ENCODE results near the gene GOLPH3.
A peak's percentile ranks its signal among the peaks of the same experiment; 100 is the strongest.
"Not testable (repeated sequence)": the region's sequence is repeated elsewhere in the genome, so short reads cannot be mapped to it uniquely, and the experiment has no call there.

GOLPH3 gene

DNA sequence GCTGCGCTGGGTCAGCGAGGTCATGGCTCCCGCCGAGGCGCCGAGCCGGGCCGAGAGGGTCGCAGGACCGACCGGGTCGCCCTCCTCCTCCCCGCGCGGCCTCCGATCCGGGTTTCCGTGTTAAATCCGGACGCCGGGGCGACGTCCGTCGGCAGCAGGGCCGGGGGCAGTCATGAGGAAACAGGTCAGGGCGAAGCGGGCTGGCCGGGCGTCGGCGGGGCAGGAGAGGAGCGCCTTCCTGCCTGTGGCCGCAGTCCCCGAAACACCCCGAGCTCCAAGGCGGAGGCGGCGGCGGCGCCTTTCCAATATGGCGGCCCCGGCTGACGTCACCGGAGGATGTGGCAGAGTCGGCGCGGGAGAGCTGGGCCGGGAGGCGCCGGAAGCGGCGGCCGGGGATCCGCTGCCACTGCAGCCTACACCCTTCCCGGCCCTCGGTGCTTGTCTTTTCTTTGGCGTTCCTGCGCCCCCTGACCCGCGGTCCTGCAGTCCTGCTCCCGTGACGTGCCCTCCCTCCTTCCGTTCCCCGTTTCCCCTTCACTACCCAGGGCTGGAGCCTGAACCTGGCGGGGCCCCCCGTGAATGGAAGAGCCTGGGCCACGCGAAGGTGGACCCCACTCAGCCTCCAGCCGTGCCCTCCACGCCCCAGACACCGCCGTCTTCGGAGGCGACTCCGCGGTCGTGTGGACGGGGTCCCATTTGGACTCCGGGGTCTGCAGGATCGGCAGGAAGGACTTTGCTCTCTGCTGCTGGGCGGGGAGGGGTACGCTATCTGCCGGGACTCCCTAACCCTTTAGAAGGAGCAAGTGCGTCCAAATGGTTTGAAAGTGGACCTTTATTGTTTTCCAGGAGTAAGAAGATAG is at the start of gene GOLPH3:
Gene GOLPH3 (minus strand): TSS at position 309 of the 860 bp plus-strand sequence. CDS start 285 bp downstream, at position 24.
- peak; percentile 92 for DNase-seq

- DNase-seq = no peak
Measured at GRCh38 chr5:32222723-32223470, 48.8 kb upstream of the GOLPH3 start.

- peak; percentile 46 for DNase-seq
Measured at GRCh38 chr5:32217886-32218396, 43.8 kb upstream of the GOLPH3 start.

DNA sequence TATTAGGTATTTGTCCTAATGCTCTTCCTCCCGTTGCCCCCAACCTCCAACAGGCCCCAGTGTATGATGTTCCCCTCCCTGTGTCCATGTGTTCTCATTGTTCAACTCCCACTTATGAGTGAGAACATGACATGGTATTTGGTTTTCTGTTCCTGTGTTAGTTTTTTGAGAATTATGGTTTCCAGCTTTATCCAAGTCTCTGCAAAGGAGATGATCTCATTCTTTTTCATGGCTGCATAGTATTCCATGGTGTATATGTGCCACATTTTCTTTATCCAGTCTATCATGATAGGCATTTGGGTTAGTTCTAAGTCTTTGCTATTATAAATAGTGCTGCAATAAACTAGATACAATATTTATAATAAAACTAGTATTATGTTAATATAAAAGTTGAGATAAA is 40.2 kb upstream of the GOLPH3 start:
- DNase-seq = not testable (repeated sequence)

GRCh38 chr5:32210151-32210550 is 36.0 kb upstream of the GOLPH3 start:
- no peak for DNase-seq

GRCh38 chr5:32208837-32209236 is 34.7 kb upstream of the GOLPH3 start:
- not testable (repeated sequence) for DNase-seq

DNA sequence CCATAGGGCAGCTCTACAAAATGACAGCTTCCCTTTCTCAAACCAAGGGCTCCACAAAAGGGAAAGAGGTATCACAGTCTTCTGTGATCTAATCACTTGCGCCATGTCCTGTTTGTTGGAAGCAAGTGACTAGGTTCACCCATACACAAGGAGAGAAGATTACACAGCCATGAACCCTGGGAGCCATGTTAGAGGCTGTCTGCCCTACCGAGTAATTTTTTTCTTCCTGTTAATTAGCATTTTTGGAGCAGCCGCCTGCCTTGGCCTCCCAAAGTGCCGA is 33.2 kb upstream of the GOLPH3 start:
- no peak for DNase-seq

- DNase-seq = no peak
Measured at GRCh38 chr5:32206509-32207354, 32.6 kb upstream of the GOLPH3 start.

GRCh38 chr5:32206053-32206452 is 31.9 kb upstream of the GOLPH3 start:
- no peak for DNase-seq

DNA sequence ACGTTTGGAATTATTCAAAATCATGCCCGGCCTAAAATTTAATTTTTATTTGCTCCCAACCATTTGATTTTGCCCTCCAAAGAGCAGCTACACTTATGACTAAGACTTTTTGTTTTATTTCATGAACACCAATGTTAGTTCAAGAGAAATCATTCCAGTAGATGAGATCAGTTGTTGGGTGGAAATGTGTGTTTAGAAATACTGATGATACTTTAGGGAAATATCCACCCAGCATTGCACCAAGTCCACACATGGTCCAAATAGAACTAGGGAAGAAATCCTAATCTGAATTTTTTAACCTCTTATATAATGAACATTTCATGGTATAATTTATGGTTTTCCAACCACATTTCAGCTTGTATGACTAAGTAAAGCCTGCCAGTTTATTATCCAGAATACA is 28.3 kb upstream of the GOLPH3 start:
- no peak for DNase-seq

DNA sequence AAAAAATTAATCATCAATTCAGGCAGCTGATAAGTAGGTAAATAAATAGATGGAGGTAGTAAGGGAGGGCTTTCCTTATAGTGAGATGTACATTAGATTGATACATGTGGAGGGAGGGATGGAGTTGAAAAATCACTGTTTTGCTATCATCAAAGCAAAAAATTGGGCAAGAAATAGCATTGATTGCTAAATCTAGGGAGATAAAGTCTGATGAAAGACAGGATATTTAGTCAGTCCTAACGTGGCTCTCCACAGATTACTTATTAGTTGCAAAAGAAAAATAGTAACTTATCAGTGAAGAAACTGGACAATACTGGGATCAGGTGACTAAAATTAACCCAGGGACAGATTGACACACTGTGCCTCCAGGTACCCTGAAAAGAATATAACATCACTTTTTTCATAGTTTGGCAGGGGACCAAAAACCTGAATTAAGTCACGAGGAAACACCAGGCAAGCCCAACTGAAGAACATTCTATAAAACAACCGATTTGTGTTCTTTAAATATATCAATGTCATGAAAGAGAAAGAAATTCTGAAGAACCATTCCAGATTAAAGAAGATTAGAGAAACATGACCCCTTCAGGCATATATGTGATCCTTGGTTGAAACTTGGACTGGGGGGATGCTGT is 27.1 kb upstream of the GOLPH3 start:
- DNase-seq = peak; percentile 25

DNA sequence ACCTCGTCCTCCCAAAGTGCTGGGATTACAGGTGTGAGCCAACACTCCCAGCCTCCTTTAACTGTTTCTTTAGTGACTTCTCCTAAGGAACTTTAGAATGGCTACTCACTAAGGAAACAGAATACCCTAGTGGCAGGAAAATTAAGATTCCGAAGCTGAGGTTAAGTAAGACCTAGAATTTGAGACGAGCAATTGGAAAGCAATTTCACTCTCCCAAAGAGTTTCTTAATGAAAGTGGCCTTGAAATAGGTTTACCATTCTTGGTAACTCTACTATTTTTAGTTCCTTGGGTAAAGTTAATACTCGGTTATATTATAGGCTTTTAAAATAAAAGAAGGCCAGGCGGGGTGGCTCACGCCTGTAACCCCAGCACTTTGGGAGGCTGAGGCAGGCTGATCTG is 22.9 kb upstream of the GOLPH3 start:
- no peak for DNase-seq

DNA sequence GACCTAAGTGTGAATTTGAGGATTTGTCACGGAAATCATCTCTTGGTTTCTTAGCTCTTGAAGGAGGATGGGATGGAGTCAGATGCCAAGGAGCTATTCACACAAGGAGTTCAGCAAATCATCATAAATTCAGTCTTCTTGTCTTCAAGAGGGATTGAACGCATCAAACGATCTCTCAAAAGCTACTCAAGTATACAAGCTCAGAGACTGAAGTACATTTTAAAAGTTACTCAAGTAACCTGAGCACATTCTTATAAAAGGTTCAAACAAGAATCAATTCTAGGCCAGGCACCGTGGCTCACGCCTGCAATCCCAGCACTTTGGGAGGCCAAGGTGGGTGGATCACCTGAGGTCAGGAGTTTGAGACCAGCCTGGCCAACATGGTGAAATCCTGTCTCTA is 21.1 kb upstream of the GOLPH3 start:
- DNase-seq = no peak

- peak; percentile 85 for DNase-seq
Measured at GRCh38 chr5:32193591-32193990, 19.5 kb upstream of the GOLPH3 start.

DNA sequence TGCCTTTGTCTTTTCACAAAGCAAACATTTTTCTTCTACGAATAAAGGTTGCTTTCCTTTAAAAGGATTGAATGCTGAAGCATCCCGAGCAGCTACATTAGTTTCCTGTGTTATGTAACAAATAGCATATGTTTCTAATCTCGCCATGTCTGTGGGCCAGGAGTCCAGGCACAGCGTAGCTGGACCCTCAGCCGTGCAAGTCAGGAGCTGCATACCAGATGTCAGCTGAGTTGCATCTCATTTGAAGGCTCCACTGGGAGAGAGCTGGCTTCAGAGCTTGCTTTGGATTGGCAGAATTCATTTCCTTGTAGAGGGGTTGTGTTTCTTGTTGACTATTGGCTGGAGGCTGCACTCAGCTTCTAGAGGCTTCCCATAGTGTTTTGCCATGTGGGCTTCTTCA is 16.0 kb upstream of the GOLPH3 start:
- DNase-seq = peak; percentile 43

DNA sequence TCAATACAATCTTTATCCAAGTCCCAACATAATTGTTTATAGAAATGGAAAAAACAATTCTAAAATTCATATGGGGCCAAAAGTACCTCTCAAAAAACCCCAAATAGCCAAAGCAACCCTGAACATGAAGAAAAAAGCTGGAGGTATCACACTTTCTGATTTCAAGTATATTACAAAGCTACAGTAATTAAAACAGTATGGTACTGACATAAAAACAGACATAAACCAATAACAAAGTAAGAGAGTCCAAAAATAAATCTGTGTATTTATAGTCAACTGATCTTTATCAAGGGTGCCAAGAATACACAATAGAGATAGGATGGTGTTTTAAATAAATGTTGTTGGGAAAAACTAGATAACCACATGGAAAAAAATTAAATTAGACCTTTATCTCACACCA is 13.6 kb upstream of the GOLPH3 start:
- DNase-seq = no peak

DNA sequence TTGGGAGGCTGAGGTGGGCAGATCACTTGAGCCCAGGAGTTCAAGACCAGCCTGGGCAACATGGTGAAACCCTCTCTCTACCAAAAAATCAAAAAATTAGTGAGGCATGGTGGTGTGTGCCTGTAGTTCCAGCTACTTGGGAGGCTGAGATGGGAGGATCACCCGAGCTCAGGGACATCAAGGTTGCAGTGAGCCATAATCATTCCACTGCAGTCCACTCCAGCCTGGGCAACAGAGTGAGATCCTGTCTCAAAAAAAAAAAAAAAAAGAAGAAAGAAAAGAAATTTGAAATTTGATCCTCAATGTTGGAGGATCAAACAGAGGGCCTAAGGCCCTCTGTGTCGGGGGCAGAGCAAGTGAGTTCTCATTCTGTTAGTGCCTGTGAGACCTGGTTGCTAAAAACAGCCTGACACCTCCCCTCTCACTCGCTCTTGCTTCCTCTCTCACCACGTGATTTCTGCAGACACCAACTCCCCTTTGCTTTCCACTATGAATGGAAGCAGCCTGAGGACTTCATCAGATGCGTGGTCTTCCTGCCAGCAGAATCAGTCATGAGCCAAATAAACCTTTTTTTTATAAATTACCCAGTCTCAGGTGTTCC is 8.4 kb upstream of the GOLPH3 start:
- DNase-seq = no peak

GRCh38 chr5:32173267-32174010 is 680 bp downstream of the GOLPH3 start:
- peak; percentile 86 for DNase-seq

DNA sequence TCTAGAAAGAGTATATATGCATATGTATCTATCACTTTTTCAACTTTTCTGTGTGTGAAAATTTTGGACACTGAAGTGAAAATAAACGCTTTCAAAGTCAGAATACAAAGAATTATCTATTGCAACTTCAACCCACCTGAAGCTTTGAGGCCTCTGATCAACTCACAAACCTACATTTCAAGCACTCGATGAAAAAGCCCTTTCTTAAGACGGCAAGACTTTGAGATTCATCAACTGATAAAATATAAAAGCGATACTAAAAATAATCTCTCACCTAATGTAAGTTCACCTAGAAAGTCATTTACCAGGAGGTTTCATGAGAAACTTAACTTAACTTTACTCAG is 1.2 kb downstream of the GOLPH3 start:
- no peak for DNase-seq

DNA sequence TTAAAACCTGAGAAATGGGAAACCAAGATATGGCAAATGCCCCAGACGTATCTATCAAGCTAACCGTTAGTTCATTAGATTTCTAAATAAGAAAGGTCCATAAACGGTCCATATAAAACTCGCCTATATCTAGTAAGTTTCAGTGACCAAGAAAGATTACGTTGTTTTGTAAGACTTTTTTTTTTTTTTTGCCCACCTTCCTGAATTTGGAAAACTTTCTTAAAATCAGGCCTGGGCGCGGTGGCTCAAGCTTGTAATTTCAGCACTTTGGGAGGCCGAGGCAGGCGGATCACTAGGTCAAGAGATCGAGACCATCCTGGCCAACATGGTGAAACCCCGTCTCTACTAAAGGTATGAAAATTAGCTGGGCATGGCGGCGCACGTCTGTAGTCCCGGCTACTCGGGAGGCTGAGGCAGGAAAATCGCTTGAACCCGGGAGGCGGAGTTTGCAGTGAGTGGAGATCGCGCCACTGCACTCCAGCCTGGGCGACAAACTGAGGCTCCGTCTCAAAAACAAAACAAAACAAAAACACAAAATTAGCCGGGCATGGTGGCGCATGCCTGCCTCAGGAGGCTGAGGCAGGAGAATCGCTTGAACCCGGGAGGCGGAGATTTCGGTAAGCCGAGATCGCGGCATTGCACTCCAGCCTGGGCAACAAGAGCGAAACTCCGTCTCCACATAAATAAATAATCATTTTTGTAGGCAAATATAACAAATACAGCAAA is 1.8 kb downstream of the GOLPH3 start:
- DNase-seq = peak; percentile 38

Measured in NCI-H2171 treated with DMSO at 0.1 percent for 48 hours (cell line).